Breast epithelium (tissue), 4 donors: ENCODE measurements around the gene PCA3. TPM values are rescaled to one million over a fixed set of nuclear protein-coding genes. Genes with fewer than 3 reads are reported as not detected.

Experiments
- DNase-seq, 2 donors: peaks; one replicate each; pipeline ENCODE4 v3.0.0-alpha.2; 2019; ENCODE audit warnings: low spot score in 2 of 2
- H3K27ac ChIP-seq, 2 donors: fragments of 200-600 bp; sonication (generic) in 1 of 2; one replicate each; pipeline ENCODE4 v1.5.1; 2016 to 2019; ENCODE audit warnings: mild to moderate bottlenecking in 1 of 2
- H3K27me3 ChIP-seq, 2 donors: fragments of 200-600 bp; sonication (generic) in 1 of 2; one replicate each; pipeline versions ENCODE4 v1.5.1 to v1.6.0; 2017 to 2019; ENCODE audit warnings: control low read depth in 1 of 2, mild to moderate bottlenecking in 1 of 2
- H3K36me3 ChIP-seq: fragments of 200-600 bp; one replicate; pipeline ENCODE4 v1.5.1; 2019
- H3K4me1 ChIP-seq, 2 donors: fragments of 200-600 bp; sonication (generic); one replicate each; pipeline ENCODE4 v1.5.1; 2016 to 2019; ENCODE audit warnings: control low read depth in 1 of 2
- H3K4me3 ChIP-seq, 3 donors: fragments of 200-600 bp; sonication (generic); 1 replicate in 2 of 3; 2 replicates in 1 of 3; pipeline ENCODE4 v1.5.1; 2016 to 2019; ENCODE audit warnings: mild to moderate bottlenecking in 3 of 3, moderate library complexity in 2 of 3
- H3K9me3 ChIP-seq, 2 donors: fragments of 200-600 bp; sonication (generic) in 1 of 2; one replicate each; pipeline ENCODE4 v1.5.1; 2016 to 2019; ENCODE audit warnings: control low read depth in 1 of 2
- CTCF ChIP-seq, 3 donors: fragments of 450-650 bp; IDR thresholded peaks; one replicate each; pipeline ENCODE4 v1.5.1; 2016 to 2017; ENCODE audit warnings: antibody characterized with exemption in 3 of 3, mild to moderate bottlenecking in 3 of 3, moderate library complexity in 3 of 3
- POLR2A ChIP-seq: fragments of 450-650 bp; IDR thresholded peaks from one replicate; pipeline ENCODE4 v1.6.1; 2016; ENCODE audit warnings: antibody characterized with exemption, mild to moderate bottlenecking, moderate library complexity
- POLR2AphosphoS5 ChIP-seq, 3 donors: sonication (generic); formaldehyde crosslinking; IDR thresholded peaks; one replicate each; pipeline ENCODE4 v1.6.1; 2017; ENCODE audit warnings: antibody characterized with exemption in 3 of 3
- intact Hi-C: fragments of 100-400 bp; cut with DNase I; formaldehyde crosslinking; loops from one replicate; pipeline ENCODE4 v1.15.1; 2023; ENCODE audit warnings: low total_unique reads
- total RNA-seq, 3 donors: library from RNA; depleted of rRNA; stranded (reverse); fragments of >200 nt; gene quantifications; one replicate each; pipeline ENCODE4 v1.1.0, GENCODE V29; 2016

PCA3 gene
- total RNA-seq, result under 1 TPM in 2 of 3 donors, not detected in 1; 0.16 to 0.44 TPM

DNA sequence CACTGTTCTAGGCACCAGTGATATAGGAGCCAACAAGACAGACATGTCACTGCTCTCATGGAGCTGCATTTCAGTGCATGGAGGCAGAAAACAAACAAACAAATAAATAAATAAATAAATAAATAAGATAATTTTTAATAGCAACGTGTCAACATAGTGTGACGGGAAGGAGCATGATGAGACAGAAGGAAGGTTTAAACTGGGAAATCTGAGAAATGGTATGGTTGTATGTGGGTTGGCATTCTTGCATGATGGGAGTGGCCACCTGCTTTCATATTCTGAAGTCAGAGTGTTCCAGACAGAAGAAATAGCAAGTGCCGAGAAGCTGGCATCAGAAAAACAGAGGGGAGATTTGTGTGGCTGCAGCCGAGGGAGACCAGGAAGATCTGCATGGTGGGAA is at the start of gene PCA3:
PCA3 (plus strand) TSS at position 301 of the 400 bp plus-strand sequence.
- DNase-seq, result no peak
- Histone ChIP-seq H3K4me3 (no peak within 1 kb of the TSS), H3K9me3 (no peaks in the 10 kb centered on the region), H3K27me3 (no peaks in the 10 kb centered on the region), H3K4me1 (no peaks in the 10 kb centered on the region), H3K36me3 (no peaks in the 10 kb centered on the region), H3K27ac (no peak within 1 kb of the TSS)
- intact Hi-C loops, result no loop called here
- TF ChIP-seq POLR2A (no peak), CTCF (IDR thresholded peaks at IDR 0.05) (no peak), POLR2AphosphoS5 (IDR thresholded peaks at IDR 0.05) (no peak)

DNA sequence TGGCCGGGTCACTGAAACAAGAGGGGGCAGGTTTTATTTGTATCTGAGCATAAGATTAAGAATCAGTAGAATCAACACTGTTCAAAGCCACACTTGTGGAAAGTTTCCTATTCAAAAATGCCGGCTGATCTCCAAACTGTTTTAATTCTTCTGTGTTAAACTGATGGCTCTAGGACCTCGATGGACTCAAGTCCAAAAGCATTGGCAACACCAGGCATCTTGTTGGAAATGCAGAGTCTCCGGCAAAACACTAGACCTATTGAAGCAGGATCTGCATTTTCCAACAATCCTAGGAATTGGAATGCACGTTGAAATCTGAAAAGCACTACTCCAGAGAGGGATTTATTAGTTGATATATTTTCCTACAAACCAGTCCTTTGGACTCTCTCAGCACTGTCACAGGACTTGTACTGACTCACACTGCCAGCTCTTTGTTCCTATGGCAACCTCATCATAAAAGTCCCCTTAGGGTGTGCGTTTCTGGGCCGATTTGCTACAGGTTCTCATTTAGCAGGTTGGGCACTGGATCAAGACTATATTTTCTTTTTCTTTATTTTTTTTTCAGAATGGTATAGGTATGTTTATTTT is 48.1 kb upstream of the PCA3 start:
- no peak overlapping the region for H3K4me3 ChIP-seq
- DNase-seq, result no peak
- TF ChIP-seq POLR2AphosphoS5 (IDR thresholded peaks at IDR 0.05) (no peak), POLR2A (no peak), CTCF (IDR thresholded peaks at IDR 0.05) (no peak)
- no peaks in the 10 kb centered on the region for H3K36me3 ChIP-seq
- no peak overlapping the region for H3K27ac ChIP-seq
- no peaks in the 10 kb centered on the region for H3K4me1 ChIP-seq
- H3K9me3 ChIP-seq, result no peaks in the 10 kb centered on the region
- intact Hi-C loops, result no loop called here
- H3K27me3 ChIP-seq, result no peaks in the 10 kb centered on the region

DNA sequence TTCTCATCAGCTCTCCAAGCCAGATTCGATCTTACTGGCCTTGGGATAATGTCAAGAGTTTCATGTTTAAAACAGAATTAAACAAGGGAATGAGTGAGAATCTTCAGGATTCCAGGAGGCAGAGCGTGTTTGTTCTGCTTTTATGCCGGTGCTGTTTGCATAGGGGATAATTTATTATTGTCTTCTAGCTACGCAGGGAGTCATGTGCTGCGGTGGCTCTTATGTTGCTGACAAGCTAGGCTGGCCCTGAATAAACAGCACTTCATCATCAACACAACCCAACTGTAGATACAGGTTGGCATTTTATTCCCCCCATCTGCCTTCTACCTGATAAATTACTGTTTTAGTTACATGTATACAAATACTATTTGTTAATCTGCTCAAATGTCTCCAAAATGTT is 47.1 kb upstream of the PCA3 start:
- H3K27ac ChIP-seq, result no peak overlapping the region

GRCh38 chr9:76717613-76718012 is 46.6 kb upstream of the PCA3 start:
- no peak overlapping the region for H3K27ac ChIP-seq
- no peaks in the 10 kb centered on the region for H3K36me3 ChIP-seq
- H3K4me1 ChIP-seq, result no peaks in the 10 kb centered on the region
- no peak overlapping the region for H3K4me3 ChIP-seq
- DNase-seq, result no peak
- TF ChIP-seq POLR2AphosphoS5 (IDR thresholded peaks at IDR 0.05) (no peak), POLR2A (no peak), CTCF (IDR thresholded peaks at IDR 0.05) (no peak)
- intact Hi-C loops, result no loop called here
- H3K9me3 ChIP-seq, result no peaks in the 10 kb centered on the region
- no peaks in the 10 kb centered on the region for H3K27me3 ChIP-seq

More for the DNA sequence above, 47.1 kb upstream of the PCA3 start:
- DNase-seq, result no peak
- H3K36me3 ChIP-seq, result no peaks in the 10 kb centered on the region
- no peaks in the 10 kb centered on the region for H3K9me3 ChIP-seq
- TF ChIP-seq CTCF (IDR thresholded peaks at IDR 0.05) (no peak), POLR2AphosphoS5 (IDR thresholded peaks at IDR 0.05) (no peak), POLR2A (no peak)
- intact Hi-C loops, result no loop called here
- H3K4me1 ChIP-seq, result no peaks in the 10 kb centered on the region
- H3K4me3 ChIP-seq, result no peak overlapping the region
- no peaks in the 10 kb centered on the region for H3K27me3 ChIP-seq

- DNase-seq, result no peak
- Histone ChIP-seq H3K9me3 (no peaks in the 10 kb centered on the region), H3K27me3 (no peaks in the 10 kb centered on the region), H3K36me3 (no peaks in the 10 kb centered on the region), H3K4me1 (no peaks in the 10 kb centered on the region), H3K27ac (no peak overlapping the region), H3K4me3 (no peak overlapping the region)
- TF ChIP-seq POLR2AphosphoS5 (IDR thresholded peaks at IDR 0.05), result no peak
- no peak for TF ChIP-seq CTCF (IDR thresholded peaks at IDR 0.05)
- TF ChIP-seq POLR2A, result no peak
- intact Hi-C loops, result no loop called here
Measured at GRCh38 chr9:76718166-76718565, 46.1 kb upstream of the PCA3 start.
